BE2C (cell line): ENCODE data around the gene SINHCAF.

Experiments used
- DNase-seq: peaks from one replicate; pipeline ENCODE4 v3.0.0-alpha.2; 2020
- H3K27me3 ChIP-seq: fragments of 250-450 bp; sonication (Bioruptor Pico); 2 replicates; pipeline ENCODE4 v1.5.1; 2020; ENCODE audit warnings: mild to moderate bottlenecking
- H3K36me3 ChIP-seq: fragments of 250-450 bp; sonication (Bioruptor Pico); 2 replicates; pipeline ENCODE4 v1.5.1; 2020; ENCODE audit warnings: mild to moderate bottlenecking
- H3K4me1 ChIP-seq: fragments of 250-450 bp; sonication (Bioruptor Pico); 2 replicates; pipeline ENCODE4 v1.5.1; 2020
- H3K4me3 ChIP-seq: 2 replicates; pipeline ENCODE4 v1.5.1; 2011; ENCODE audit warnings: low read depth, low read length
- H3K9me3 ChIP-seq: fragments of 250-450 bp; sonication (Bioruptor Pico); 2 replicates; pipeline ENCODE4 v1.5.1; 2020
- CTCF ChIP-seq: IDR thresholded peaks from 2 replicates; pipeline ENCODE4 v1.5.1; 2012; ENCODE audit warnings: mild to moderate bottlenecking, low read depth, low read length

SINHCAF gene

DNA sequence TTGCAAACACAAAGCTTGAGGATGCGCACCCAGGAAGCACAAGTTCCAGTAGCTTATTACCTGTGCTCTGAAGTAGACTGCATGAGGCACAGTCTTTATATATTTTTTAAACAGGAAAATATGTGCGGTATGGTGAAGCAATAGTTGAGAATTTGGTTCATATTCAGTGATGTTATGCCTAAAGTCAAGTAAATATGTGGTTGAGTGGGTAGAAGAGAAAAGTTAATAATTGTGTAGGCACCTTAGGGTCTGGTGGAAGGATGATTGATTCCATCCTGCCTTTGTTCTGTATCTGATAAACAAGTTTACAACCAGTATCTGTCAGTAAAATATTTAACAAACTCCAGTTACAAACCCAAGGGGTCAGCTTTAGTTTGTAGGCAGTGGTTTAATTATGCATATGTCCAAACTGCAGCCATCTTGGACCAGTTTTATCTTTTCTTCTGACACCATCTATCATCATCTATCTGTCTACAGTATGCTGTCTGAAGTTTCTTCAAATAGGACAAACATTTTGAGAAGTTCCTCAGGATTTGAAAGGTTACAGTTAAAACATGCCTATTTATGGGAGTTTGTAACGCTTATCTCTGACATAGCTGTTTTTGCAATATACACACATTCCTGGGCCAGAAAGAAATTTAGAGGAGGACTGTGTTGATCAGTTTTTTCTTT is 10.8 kb downstream of the SINHCAF start:
- Histone ChIP-seq H3K36me3 (peaks cover 26% of the 10 kb centered on the region), H3K4me1 (peaks cover 4% of the 10 kb centered on the region), H3K27me3 (no peaks in the 10 kb centered on the region), H3K4me3 (no peak overlapping the region), H3K9me3 (no peaks in the 10 kb centered on the region)
- TF ChIP-seq CTCF: no peak
- DNase-seq: no peak

- no peaks in the 10 kb centered on the region for H3K9me3 ChIP-seq
- no peak for DNase-seq
- no peaks in the 10 kb centered on the region for H3K27me3 ChIP-seq
- no peak for TF ChIP-seq CTCF
- H3K4me1 ChIP-seq: no peaks in the 10 kb centered on the region
- no peak overlapping the region for H3K4me3 ChIP-seq
- H3K36me3 ChIP-seq: peaks cover 35% of the 10 kb centered on the region
These were observed 13.5 kb downstream of the SINHCAF start for GRCh38 chr12:31312431-31312830.

DNA sequence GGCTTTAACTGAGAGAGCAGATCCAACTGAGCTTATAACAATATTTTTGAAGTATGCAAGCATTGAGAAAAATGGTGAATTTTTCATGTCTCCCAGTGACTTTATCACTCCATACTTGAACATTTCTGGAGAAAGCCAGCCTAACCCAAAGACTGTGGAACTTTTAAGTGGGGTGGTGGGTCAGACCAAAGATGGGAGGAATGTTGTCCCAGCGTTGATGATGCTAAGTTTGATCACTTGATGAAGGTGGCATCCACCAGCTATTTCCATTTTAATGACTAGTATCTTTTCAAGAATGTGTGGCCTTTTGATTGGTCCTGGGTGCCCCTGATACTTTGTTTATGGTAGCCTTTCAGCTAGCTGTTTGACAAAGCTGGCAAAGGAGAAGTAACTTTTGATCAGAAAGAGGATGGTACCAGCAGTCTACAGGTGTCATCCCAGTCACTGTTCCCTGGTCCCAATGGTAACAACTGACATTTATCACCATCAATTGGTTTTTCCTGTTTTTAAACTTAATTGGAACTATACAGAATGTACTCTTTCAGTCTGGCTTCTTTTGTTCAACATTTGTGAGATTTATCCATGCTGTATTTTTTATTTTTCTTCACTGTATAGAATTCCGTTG is 14.2 kb downstream of the SINHCAF start:
- Histone ChIP-seq H3K9me3 (no peaks in the 10 kb centered on the region), H3K27me3 (no peaks in the 10 kb centered on the region), H3K4me1 (no peaks in the 10 kb centered on the region), H3K4me3 (no peak overlapping the region), H3K36me3 (peaks cover 39% of the 10 kb centered on the region)
- TF ChIP-seq CTCF: no peak
- no peak for DNase-seq

GRCh38 chr12:31310488-31310887 is 15.5 kb downstream of the SINHCAF start:
- H3K36me3 ChIP-seq: peaks cover 46% of the 10 kb centered on the region
- H3K9me3 ChIP-seq: no peaks in the 10 kb centered on the region; the same call in 1 of the 2 replicates
- no peak for DNase-seq
- no peak for TF ChIP-seq CTCF
- no peaks in the 10 kb centered on the region for H3K4me1 ChIP-seq
- H3K4me3 ChIP-seq: no peak overlapping the region
- H3K27me3 ChIP-seq: no peaks in the 10 kb centered on the region

- peaks cover 52% of the 10 kb centered on the region for H3K36me3 ChIP-seq
- no peak for DNase-seq
- TF ChIP-seq CTCF: no peak
- H3K27me3 ChIP-seq: no peaks in the 10 kb centered on the region
- H3K9me3 ChIP-seq: no peaks in the 10 kb centered on the region; the same call in 1 of the 2 replicates
- no peaks in the 10 kb centered on the region for H3K4me1 ChIP-seq
- H3K4me3 ChIP-seq: no peak overlapping the region
These were observed 16.7 kb downstream of the SINHCAF start for GRCh38 chr12:31309279-31309678.

DNA sequence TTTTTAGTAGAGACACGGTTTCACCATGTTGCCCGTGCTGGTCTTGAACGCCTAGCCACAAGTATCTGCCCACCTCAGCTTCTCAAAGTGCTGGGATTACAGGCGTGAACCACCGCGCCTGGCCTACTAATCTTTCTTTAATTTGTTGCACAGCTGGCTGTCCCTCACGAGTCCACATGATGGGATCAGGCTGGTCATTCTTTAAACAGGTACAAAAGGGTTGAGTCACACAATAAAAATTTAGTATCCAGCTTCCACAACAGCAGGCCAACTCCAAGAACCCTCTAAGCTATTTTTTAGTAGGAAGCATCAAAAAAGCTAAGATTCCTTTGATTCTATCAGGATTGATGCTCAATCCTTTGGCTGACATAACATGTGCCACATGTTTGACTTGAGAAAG is 17.8 kb downstream of the SINHCAF start:
- Histone ChIP-seq H3K4me1 (no peaks in the 10 kb centered on the region), H3K9me3 (no peaks in the 10 kb centered on the region; the same call in 1 of the 2 replicates), H3K27me3 (no peaks in the 10 kb centered on the region), H3K36me3 (peaks cover 63% of the 10 kb centered on the region), H3K4me3 (no peak overlapping the region)
- TF ChIP-seq CTCF: no peak
- no peak for DNase-seq
